ENCODE data around the gene SVEP1. TPM values are rescaled to one million over a fixed set of nuclear protein-coding genes. Genes with fewer than 3 reads are reported as not detected.
"Not testable (repeated sequence)": the region's sequence is repeated elsewhere in the genome, so short reads cannot be mapped to it uniquely, and the experiment has no call there.

The SVEP1 gene
- total RNA-seq, 1 donor from 2014 or later, result 7.9 TPM

DNA sequence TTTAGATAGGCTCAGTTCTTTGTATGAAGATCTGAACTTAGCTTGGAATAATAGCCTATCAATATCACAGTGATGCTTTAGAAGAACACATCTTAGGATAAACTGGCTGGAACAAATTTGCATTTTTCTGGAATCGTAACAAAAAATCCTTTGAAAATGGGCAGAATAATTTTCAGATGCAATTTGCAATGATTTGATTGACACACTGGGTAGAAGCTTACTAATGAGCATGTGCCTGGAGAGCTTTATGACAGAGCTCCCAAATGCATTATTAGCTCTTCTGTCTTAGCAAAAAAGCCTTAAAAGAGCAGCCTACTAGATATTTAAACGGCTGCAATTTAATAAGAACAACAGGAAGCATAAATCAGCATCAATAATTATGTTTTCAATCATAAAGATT, 165.1 kb downstream of the SVEP1 start:
- no peak for DNase-seq (ENCODE audit: extremely low spot score, unreplicated experiment)
- Mint-ChIP-seq H3K9me3 (peaks cover 4% of the 10 kb centered on the region), H3K4me3 (no peak overlapping the region), H3K36me3 (peaks cover 8% of the 10 kb centered on the region), H3K4me1 (ENCODE audit: unreplicated experiment) (no peaks in the 10 kb centered on the region), H3K27ac (no peak overlapping the region), H3K27me3 (no peaks in the 10 kb centered on the region)
- TF ChIP-seq CTCF (conservative IDR thresholded peaks at IDR 0.05), result no peak

GRCh38 chr9:110410961-110411360, 168.6 kb downstream of the SVEP1 start:
- H3K27ac Mint-ChIP-seq, result no peak overlapping the region
- no peak overlapping the region for H3K4me3 Mint-ChIP-seq
- no peaks in the 10 kb centered on the region for H3K27me3 Mint-ChIP-seq
- TF ChIP-seq CTCF (conservative IDR thresholded peaks at IDR 0.05), result no peak
- DNase-seq (ENCODE audit: extremely low spot score, unreplicated experiment), result no peak
- no peaks in the 10 kb centered on the region for H3K36me3 Mint-ChIP-seq
- H3K9me3 Mint-ChIP-seq, result no peaks in the 10 kb centered on the region
- no peaks in the 10 kb centered on the region for H3K4me1 Mint-ChIP-seq (ENCODE audit: unreplicated experiment)

DNA sequence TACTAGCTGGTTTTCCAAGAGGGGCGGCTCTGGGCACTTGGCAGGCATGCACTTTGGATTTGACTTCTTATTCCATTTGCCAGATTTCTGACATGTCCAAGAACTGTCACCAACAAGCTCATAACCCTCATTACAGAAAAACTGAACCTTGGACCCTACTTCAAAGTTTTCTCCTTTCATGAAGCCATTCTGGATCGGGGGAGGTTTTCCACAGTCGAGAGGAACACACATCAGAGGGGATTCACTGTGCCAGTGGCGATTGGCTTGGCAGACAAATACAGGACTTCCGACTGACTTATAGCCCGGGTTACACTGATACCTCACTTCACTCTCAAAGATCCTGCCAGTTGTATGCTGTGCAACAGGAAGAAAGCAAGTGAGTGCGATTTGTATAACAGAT, 170.9 kb downstream of the SVEP1 start:
- no peak overlapping the region for H3K27ac Mint-ChIP-seq
- no peaks in the 10 kb centered on the region for H3K36me3 Mint-ChIP-seq
- H3K27me3 Mint-ChIP-seq, result peaks cover 2% of the 10 kb centered on the region
- no peak for TF ChIP-seq CTCF (conservative IDR thresholded peaks at IDR 0.05)
- H3K9me3 Mint-ChIP-seq, result no peaks in the 10 kb centered on the region
- H3K4me3 Mint-ChIP-seq, result no peak overlapping the region
- H3K4me1 Mint-ChIP-seq (ENCODE audit: unreplicated experiment), result no peaks in the 10 kb centered on the region
- DNase-seq (ENCODE audit: extremely low spot score, unreplicated experiment), result no peak

DNA sequence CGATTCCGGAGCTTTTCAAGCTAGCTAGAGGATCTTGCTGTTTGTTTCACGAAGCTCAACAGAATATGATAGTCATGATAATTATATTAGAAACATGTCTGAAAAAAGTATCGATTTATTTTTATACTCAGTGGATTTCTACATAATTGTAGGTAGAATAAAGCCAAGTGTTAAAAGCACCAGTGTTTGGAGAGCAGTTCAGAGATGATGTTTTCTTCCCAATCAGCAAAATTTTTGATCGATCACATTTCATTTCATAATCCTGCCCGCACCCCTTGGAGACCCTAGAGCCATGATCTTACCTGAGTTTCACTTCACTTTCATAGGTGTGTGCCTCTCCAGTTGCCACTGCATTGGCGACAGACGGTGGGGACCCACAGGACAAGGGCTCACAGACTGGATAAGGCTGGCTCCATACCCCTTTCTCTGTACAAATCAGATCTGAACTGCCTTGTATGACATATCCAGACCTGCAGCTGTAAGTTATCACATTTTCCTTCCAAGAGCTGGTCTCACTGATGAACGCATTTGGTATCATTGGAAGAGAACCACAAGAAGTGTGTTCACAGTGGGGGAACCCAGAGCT, 173.6 kb downstream of the SVEP1 start:
- no peak for DNase-seq (ENCODE audit: extremely low spot score, unreplicated experiment)
- H3K4me3 Mint-ChIP-seq, result no peak overlapping the region
- no peaks in the 10 kb centered on the region for H3K4me1 Mint-ChIP-seq (ENCODE audit: unreplicated experiment)
- TF ChIP-seq CTCF (conservative IDR thresholded peaks at IDR 0.05), result no peak
- no peaks in the 10 kb centered on the region for H3K9me3 Mint-ChIP-seq
- no peaks in the 10 kb centered on the region for H3K36me3 Mint-ChIP-seq
- H3K27me3 Mint-ChIP-seq, result peaks cover 2% of the 10 kb centered on the region
- H3K27ac Mint-ChIP-seq, result no peak overlapping the region

- Mint-ChIP-seq H3K4me1 (ENCODE audit: unreplicated experiment) (no peaks in the 10 kb centered on the region), H3K4me3 (no peak overlapping the region), H3K36me3 (no peaks in the 10 kb centered on the region), H3K9me3 (no peaks in the 10 kb centered on the region), H3K27ac (no peak overlapping the region), H3K27me3 (peaks cover 2% of the 10 kb centered on the region)
- TF ChIP-seq CTCF (conservative IDR thresholded peaks at IDR 0.05), result no peak
- no peak for DNase-seq (ENCODE audit: extremely low spot score, unreplicated experiment)
These were observed 175.1 kb downstream of the SVEP1 start for GRCh38 chr9:110404473-110404872.

GRCh38 chr9:110399983-110400382, 179.6 kb downstream of the SVEP1 start:
- no peak for DNase-seq (ENCODE audit: extremely low spot score, unreplicated experiment)
- H3K27me3 Mint-ChIP-seq, result peaks cover 2% of the 10 kb centered on the region

GRCh38 chr9:110398992-110399391, 180.5 kb downstream of the SVEP1 start:
- not testable (repeated sequence) for H3K4me1 Mint-ChIP-seq (ENCODE audit: unreplicated experiment); DNase-seq (ENCODE audit: extremely low spot score, unreplicated experiment); H3K27ac Mint-ChIP-seq; H3K27me3 Mint-ChIP-seq; H3K9me3 Mint-ChIP-seq; H3K4me3 Mint-ChIP-seq; H3K36me3 Mint-ChIP-seq

More at GRCh38 chr9:110399983-110400382, 179.6 kb downstream of the SVEP1 start:
- TF ChIP-seq CTCF (conservative IDR thresholded peaks at IDR 0.05), result no peak
- Mint-ChIP-seq H3K4me1 (ENCODE audit: unreplicated experiment) (no peaks in the 10 kb centered on the region), H3K36me3 (no peaks in the 10 kb centered on the region), H3K9me3 (no peaks in the 10 kb centered on the region), H3K4me3 (no peak overlapping the region), H3K27ac (no peak overlapping the region)

Measured in type B pancreatic cell (in vitro differentiated cells).